K562 (cell line): ENCODE measurements around the gene STAB2. TPM values are rescaled to one million over a fixed set of nuclear protein-coding genes. Genes with fewer than 3 reads are reported as not detected.

Source experiments
- ATAC-seq: fragments of 200-7000 bp; cut with Tn5 transposase; 3 replicates; pipeline ENCODE4 v1.9.1; 2020; ENCODE audit warnings: moderate library complexity
- BruUV-seq: library from RNA; stranded (reverse); fragments of 400-500 nt; replicated peaks from 2 replicates; lab custom pipeline; 2021; lab: Mats Ljungman, UMichigan
- CTCF ChIA-PET: fragments of 300-600 bp; formaldehyde crosslinking; extraction: SDS; loops from one replicate; lab custom pipeline; 2021; ENCODE audit warnings: low intra/inter-chr PET ratio; lab: Yijun Ruan, JAX
- POLR2A ChIA-PET: fragments of 300-600, 350-650 bp; sonication (Branson Sonifier 250); formaldehyde crosslinking; extraction: SDS; loops from one replicate; lab custom pipeline; 2021; ENCODE audit warnings: antibody characterized with exemption, inconsistent platforms; lab: Yijun Ruan, JAX
- DNase-seq, 4 experiments: peaks; one replicate each; pipeline versions ENCODE4 v3.0.0 to v3.0.0-alpha.2; 2011 to 2018; ENCODE audit warnings: low spot score in 3 of 4, mixed read lengths in 3 of 4; ENCODE audit errors: extremely low read depth in 1 of 4
- FAIRE-seq: peaks from 2 replicates; lab custom pipeline; 2011; peaks lifted over from hg19 to GRCh38; lab: Jason Lieb, UNC
- H2AFZ ChIP-seq: 2 replicates; pipeline ENCODE4 v1.6.0; 2011; ENCODE audit warnings: low read depth, low read length, control low read depth, inconsistent platforms
- H3K27ac ChIP-seq: fragments of 200-600 bp; 3 replicates; pipeline ENCODE4 v1.8.0; 2011; ENCODE audit warnings: low read depth, mild to moderate bottlenecking, control low read depth, inconsistent platforms, low read length, moderate library complexity, mixed read lengths; ENCODE audit errors: extremely low read depth
- H3K27me3 ChIP-seq, 2 experiments: fragments of 300-600 bp in 1 of 2; 2 replicates in 1 of 2; 3 replicates in 1 of 2; pipeline versions ENCODE4 v1.6.0 to v1.8.0; 2011; ENCODE audit warnings: inconsistent platforms in 2 of 2, low read length in 2 of 2, mild to moderate bottlenecking in 1 of 2, mixed read lengths in 1 of 2, moderate library complexity in 1 of 2; ENCODE audit not compliant: control insufficient read depth in 2 of 2, insufficient read depth in 2 of 2
- H3K36me3 ChIP-seq: fragments of 300-600 bp; 3 replicates; pipeline ENCODE4 v1.8.0; 2011; ENCODE audit warnings: mild to moderate bottlenecking, low read length, inconsistent platforms; ENCODE audit not compliant: control insufficient read depth, insufficient read depth
- H3K4me1 ChIP-seq, 2 experiments: fragments of 200-600 bp in 1 of 2; replicated peaks in 1 of 2; 2 replicates in 1 of 2; 3 replicates in 1 of 2; pipeline versions ENCODE4 v1.5.1 to v1.8.0; 2011; ENCODE audit warnings: inconsistent platforms in 2 of 2, low read length in 2 of 2, mild to moderate bottlenecking in 1 of 2, mixed read lengths in 1 of 2, moderate library complexity in 1 of 2; ENCODE audit not compliant: control insufficient read depth in 2 of 2, insufficient read depth in 2 of 2
- H3K4me2 ChIP-seq: 2 replicates; pipeline ENCODE4 v1.6.1; 2011; ENCODE audit warnings: low read length, control low read depth, inconsistent platforms, mixed read lengths; ENCODE audit not compliant: insufficient read depth
- H3K4me3 ChIP-seq: fragments of 200-600 bp; sonication (generic), shearing (Covaris generic); 2 replicates; pipeline ENCODE4 v1.5.1; 2016; ENCODE audit warnings: control low read depth, inconsistent platforms
- H3K79me2 ChIP-seq: fragments of 200-600 bp; 3 replicates; pipeline ENCODE4 v1.8.0; 2011; ENCODE audit warnings: low read length, inconsistent platforms; ENCODE audit not compliant: control insufficient read depth, insufficient read depth
- H3K9ac ChIP-seq, 2 experiments: 2 replicates each; pipeline versions ENCODE4 v1.6.0 to v1.6.1; 2011; ENCODE audit warnings: low read depth in 2 of 2, low read length in 2 of 2, control low read depth in 1 of 2, inconsistent platforms in 1 of 2, mild to moderate bottlenecking in 1 of 2, mixed read lengths in 1 of 2; ENCODE audit not compliant: insufficient read depth in 1 of 2
- H3K9me1 ChIP-seq: one replicate; pipeline ENCODE4 v1.6.0; 2011; ENCODE audit warnings: inconsistent platforms, mild to moderate bottlenecking, low read length, moderate library complexity; ENCODE audit not compliant: control insufficient read depth, insufficient read depth
- H3K9me3 ChIP-seq: replicated peaks from 2 replicates; pipeline ENCODE4 v1.5.1; 2011; ENCODE audit warnings: low read depth, low read length, inconsistent platforms; ENCODE audit not compliant: control insufficient read depth, insufficient read depth
- H4K20me1 ChIP-seq: replicated peaks from 2 replicates; pipeline ENCODE4 v1.6.1; 2011; ENCODE audit warnings: low read length, inconsistent platforms, mixed read lengths; ENCODE audit not compliant: control insufficient read depth, insufficient read depth
- FOXP1 ChIP-seq: sonication (generic); formaldehyde crosslinking; IDR thresholded peaks from 2 replicates; pipeline ENCODE4 v1.8.0; 2022; ENCODE audit warnings: mild to moderate bottlenecking, missing genetic modification reagents
- LEF1 ChIP-seq: fragments of 450-650 bp; IDR thresholded peaks from 2 replicates; pipeline ENCODE4 v1.6.1; 2016; ENCODE audit warnings: mild to moderate bottlenecking
- MAZ ChIP-seq, 2 experiments: fragments of 450-650 bp in 1 of 2; sonication (generic) in 1 of 2; formaldehyde crosslinking; IDR thresholded peaks in 1 of 2; conservative IDR thresholded peaks in 1 of 2; 2 replicates each; pipeline versions ENCODE4 v1.4.0 to v1.5.0; 2020; ENCODE audit warnings: mild to moderate bottlenecking in 1 of 2, missing genetic modification reagents in 1 of 2
- ZNF384 ChIP-seq: IDR thresholded peaks from 2 replicates; pipeline ENCODE4 v1.6.1; 2012; ENCODE audit warnings: low read depth, low read length, improper control_type of control experiment
- ZNF77 ChIP-seq: fragments of 250-450 bp; sonication (Bioruptor Pico); IDR thresholded peaks from 2 replicates; pipeline ENCODE4 v1.5.0; 2020
- WGBS: fragments of 100-300 bp; shearing (Covaris generic); methylation state at CpG from one replicate; pipeline ENCODE4 v1.1.6; 2016; ENCODE audit warnings: low coverage, mixed read lengths; ENCODE audit not compliant: insufficient coverage; ENCODE audit errors: missing lambda C conversion rate; 5-methylcytosine and 5-hydroxymethylcytosine counted together
- in situ Hi-C: fragments of 300-500 bp; cut with MboI; formaldehyde crosslinking; loops from 4 replicates; pipeline ENCODE4 v1.15.0; 2018; ENCODE audit warnings: inconsistent platforms, mixed read lengths
- intact Hi-C: fragments of 100-400 bp; cut with micrococcal nuclease; formaldehyde crosslinking; loops from 2 replicates; pipeline ENCODE4 v1.14.2; 2022
- polyA plus RNA-seq, 8 experiments: library from polyadenylated mRNA; depleted of rRNA in 4 of 8; stranded (reverse) in 5 of 8; unstranded in 3 of 8; fragments of >200 nt; fragmentation: Nextera tagmentation in 2 of 8; fragmentation: Illumina TruSeq in 1 of 8; extraction: Ambion mirVana in 2 of 8; extraction: Trizol in 1 of 8; gene quantifications; 2 replicates each; pipeline versions ENCODE4 v1.2.1 to v1.2.3, GENCODE V29; 2011 to 2014; ENCODE audit warnings: inconsistent platforms in 1 of 8, missing spikeins in 1 of 8
- total RNA-seq, 7 experiments: library from RNA; depleted of rRNA in 6 of 7; stranded (reverse); fragments of >200 nt in 6 of 7; fragmentation: Illumina TruSeq in 2 of 7; extraction: Trizol in 2 of 7; gene quantifications; 2 replicates each; pipeline versions ENCODE4 v1.2.1 to v1.2.3, GENCODE V29; 2011 to 2021; ENCODE audit warnings: low replicate concordance in 1 of 7
- TF ChIP-seq, protein P1 (sequence below): fragments of 450-650 bp; IDR thresholded peaks from 2 replicates; pipeline ENCODE4 v1.6.1; 2017; ENCODE audit warnings: mild to moderate bottlenecking, moderate library complexity
- TF ChIP-seq, protein P2 (sequence below): sonication (generic); formaldehyde crosslinking; IDR thresholded peaks from 2 replicates; pipeline ENCODE4 v1.8.1; 2023; ENCODE audit warnings: mild to moderate bottlenecking, missing genetic modification reagents

STAB2 gene
- total and polyA plus RNA-seq, 9 of the 15 experiments (the other 6 are each of a cell fraction or from before 2014, with no cell fraction given) = 0.10 TPM; not detected in 8

DNA sequence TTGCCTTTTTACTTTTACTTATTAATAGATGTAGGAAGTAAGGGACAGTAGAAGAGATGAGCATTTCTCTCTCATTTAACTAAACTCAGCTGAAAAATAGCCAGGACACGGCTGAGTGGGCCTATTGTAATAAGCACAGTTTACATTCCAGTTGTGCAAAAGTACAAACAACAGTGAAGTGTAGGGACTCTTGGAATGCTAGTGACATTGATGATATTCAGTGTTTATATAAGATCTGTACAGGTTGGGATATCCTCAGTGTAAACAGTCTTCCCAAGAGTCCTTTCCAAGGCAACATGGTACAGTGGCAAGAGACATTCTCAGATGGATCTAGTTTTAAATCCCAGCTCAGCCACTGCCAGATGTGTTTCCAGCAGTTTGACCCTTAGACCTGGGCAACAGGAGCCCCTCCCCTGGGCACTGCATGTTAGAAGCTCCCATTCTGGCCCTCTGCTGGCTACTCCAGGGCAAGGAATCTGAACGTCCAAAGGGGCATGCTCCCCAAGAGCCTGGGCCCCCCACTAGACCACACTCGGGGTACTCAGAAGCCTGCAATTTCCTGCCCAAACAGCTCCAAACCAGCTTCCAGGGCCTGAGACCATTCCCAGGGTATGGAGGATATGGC, 55.3 kb downstream of the STAB2 start (continued):
- TF ChIP-seq, protein P1, sequence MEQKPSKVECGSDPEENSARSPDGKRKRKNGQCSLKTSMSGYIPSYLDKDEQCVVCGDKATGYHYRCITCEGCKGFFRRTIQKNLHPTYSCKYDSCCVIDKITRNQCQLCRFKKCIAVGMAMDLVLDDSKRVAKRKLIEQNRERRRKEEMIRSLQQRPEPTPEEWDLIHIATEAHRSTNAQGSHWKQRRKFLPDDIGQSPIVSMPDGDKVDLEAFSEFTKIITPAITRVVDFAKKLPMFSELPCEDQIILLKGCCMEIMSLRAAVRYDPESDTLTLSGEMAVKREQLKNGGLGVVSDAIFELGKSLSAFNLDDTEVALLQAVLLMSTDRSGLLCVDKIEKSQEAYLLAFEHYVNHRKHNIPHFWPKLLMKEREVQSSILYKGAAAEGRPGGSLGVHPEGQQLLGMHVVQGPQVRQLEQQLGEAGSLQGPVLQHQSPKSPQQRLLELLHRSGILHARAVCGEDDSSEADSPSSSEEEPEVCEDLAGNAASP = no peak
- TF ChIP-seq MAZ (CRISPR knock-in tag; conservative IDR thresholded peaks at IDR 0.05 in 1 of 2, IDR thresholded peaks at IDR 0.05 in 1 of 2) (no peak), LEF1 (no peak), FOXP1 (no peak)

DNA sequence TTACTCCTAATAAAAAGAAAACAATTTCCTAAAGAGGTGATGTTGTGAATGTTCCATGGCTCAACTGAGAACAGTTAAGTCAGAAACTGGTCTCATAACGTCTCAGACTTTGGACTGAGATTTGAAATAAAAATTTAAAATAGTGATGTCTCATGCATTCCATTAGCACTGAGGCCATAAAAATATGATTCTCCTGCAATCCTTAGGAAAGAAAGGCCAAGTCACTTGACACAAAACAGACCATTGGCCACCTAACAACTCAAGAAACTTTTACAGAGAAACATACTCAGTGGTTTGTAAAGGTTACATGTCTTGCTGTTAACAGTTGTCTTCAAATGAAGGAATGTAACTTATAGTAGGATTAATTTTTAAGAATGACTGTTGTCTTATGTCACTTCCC, 58.1 kb downstream of the STAB2 start:
- in situ Hi-C loops = no loop called here
- TF ChIP-seq ZNF384 (no peak), ZNF77 (no peak)
- TF ChIP-seq, protein P2, sequence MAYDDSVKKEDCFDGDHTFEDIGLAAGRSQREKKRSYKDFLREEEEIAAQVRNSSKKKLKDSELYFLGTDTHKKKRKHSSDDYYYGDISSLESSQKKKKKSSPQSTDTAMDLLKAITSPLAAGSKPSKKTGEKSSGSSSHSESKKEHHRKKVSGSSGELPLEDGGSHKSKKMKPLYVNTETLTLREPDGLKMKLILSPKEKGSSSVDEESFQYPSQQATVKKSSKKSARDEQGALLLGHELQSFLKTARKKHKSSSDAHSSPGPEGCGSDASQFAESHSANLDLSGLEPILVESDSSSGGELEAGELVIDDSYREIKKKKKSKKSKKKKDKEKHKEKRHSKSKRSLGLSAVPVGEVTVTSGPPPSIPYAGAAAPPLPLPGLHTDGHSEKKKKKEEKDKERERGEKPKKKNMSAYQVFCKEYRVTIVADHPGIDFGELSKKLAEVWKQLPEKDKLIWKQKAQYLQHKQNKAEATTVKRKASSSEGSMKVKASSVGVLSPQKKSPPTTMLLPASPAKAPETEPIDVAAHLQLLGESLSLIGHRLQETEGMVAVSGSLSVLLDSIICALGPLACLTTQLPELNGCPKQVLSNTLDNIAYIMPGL (CRISPR knock-in tag) = no peak

More for the DNA sequence above, 58.1 kb downstream of the STAB2 start:
- POLR2A ChIA-PET = interaction anchor here (0.5 to 1.3 kb wide), 2 partner anchors 12 to 1463 kb away, joined by 3 to 6 read pairs; no protein-coding TSS in a partner anchor
- intact Hi-C loops = no loop called here
- WGBS = 0% methylated on average over 1 of the region's 1 CpG
- no peaks in the 10 kb centered on the region for H3K4me1 ChIP-seq
- H3K27ac ChIP-seq = no peak overlapping the region
- CTCF ChIA-PET = no interaction called here
- ATAC-seq (no peak), DNase-seq (no peak), FAIRE-seq (no peak)
- no peak overlapping the region for H3K4me2 ChIP-seq
- H3K36me3 ChIP-seq = no peaks in the 10 kb centered on the region
- H2AFZ ChIP-seq = no peak overlapping the region
- no peaks in the 10 kb centered on the region for H3K79me2 ChIP-seq
- H3K9ac ChIP-seq = no peak overlapping the region
- H3K9me3 ChIP-seq = no peaks in the 10 kb centered on the region
- BruUV-seq = no TSS peak
- no peaks in the 10 kb centered on the region for H4K20me1 ChIP-seq
- no peak overlapping the region for H3K4me3 ChIP-seq
- H3K27me3 ChIP-seq = no peaks in the 10 kb centered on the region
- H3K9me1 ChIP-seq = no peaks in the 10 kb centered on the region
